Glomerular endothelial cell (primary cell): ENCODE measurements around the gene FYN. TPM values are rescaled to one million over a fixed set of nuclear protein-coding genes. Genes with fewer than 3 reads are reported as not detected.

Source experiments
- DNase-seq: peaks from one replicate; pipeline ENCODE4 v3.0.0-alpha.2; 2011; ENCODE audit warnings: low read depth, low spot score; ENCODE audit errors: extremely low read depth
- total RNA-seq: library from RNA; depleted of rRNA; stranded (reverse); fragments of >200 nt; gene quantifications from 2 replicates; pipeline ENCODE4 v1.2.3, GENCODE V29; 2015

The FYN gene
- total RNA-seq, 1 donor from 2014 or later = 208 TPM

DNA sequence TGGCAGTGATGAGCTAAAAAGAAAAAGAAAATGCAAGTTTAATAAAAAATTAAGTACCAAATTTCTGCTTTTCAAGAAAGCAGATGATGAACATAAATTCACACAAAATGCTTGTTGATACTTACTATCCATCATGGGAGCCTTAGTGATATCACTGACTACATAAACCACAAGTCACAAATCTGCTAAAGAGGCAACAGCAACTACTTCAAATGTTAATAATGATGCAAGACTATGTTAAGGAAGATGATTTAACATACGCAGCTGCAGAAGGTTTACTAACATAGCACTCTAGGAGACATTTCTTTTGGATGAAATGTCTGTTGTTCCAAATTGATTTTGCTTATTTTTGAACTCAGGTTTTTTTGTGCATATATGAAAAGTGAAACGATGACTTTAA, 18.6 kb downstream of the FYN start:
- DNase-seq = no peak

DNA sequence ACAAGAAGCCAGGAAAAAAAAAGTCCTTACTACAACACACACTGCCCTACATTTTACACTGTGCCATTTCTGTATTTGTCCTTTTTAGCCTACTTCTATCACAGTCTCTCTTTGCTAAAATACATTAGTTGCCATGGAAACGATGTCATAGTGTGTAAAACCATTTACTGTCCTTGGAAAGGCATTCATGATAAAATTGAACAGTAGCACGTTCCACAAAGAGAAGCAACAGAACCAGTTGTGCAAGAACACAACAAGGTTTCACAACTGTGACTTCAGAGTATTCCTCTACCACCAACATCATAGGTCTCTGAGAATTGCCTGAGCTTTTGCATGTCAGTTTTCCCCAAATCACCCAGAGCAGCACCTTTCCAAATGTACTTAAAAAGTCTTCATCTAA, 20.5 kb downstream of the FYN start:
- DNase-seq = no peak

DNA sequence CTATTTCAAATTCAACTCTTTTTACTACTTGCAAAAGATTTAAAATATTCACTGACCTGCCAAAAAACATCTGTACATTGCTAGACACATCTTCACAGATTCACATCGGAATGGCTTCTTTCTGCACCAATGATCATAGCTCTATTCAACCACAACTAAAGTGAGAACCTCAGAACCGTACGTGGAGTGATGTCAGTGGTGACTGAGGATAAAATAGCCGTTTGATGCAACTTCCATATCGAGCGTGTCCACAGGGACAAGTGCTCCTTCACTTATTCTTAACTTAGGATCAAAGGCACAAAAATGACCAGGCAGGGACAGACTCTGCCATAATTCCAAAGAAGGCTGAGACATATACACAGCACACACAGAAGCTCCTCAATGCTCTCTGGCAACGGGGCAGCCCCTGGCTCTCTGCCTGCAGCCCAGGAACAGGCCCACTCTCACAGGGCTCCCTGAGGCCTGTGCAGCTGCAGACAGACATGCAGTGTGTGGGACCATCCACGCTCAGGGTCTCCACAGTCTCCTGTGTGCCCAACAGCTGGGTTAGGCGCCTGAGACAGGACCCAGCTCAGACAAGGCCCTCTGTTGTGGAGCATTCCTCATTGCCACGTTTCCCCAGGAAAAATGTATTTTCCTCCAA, 22.8 kb downstream of the FYN start:
- no peak for DNase-seq

DNA sequence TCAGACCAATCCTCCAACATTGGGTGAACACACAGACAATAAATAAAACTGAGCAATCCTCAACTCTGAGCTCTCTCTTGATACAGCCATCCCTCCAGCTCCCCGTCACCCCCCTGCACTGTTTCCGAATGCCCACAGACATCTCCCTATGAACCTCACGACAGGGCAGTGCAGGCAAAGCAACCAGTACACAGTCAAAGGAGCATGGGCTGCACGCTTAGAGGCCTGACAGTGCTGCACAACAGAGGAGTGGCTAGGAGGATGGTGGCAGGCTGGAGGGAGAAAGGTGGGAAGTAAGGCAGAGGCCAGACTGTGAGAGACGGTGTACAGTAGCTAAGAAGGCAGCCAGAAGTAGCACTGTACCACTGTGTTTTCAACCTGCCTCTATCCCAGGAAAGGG, 24.0 kb downstream of the FYN start:
- no peak for DNase-seq

DNA sequence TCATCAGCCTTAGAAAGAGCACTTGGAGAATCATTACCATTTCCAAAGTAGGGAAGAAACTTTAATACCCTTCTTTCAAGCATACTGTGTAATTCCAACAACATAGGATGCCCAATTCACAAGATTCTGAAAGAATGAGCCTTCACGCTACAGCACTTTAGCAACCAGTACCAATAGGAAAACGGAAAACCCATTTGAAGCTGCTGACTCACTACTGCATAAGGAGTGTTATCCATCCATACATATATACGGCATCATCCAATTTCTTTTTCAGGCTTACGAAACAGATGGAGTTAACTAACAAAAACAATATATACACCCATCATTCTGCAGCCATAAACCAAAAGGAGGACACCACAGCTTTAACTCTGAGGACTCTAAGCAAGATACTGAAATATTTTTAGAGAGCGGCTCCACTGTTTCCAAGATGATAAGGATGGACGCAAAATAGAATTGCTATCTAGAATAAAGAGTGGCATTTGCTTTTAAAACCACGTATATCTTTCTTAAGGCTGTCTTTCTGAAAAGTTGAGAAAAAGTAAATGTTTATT, 24.9 kb downstream of the FYN start:
- DNase-seq = no peak

DNA sequence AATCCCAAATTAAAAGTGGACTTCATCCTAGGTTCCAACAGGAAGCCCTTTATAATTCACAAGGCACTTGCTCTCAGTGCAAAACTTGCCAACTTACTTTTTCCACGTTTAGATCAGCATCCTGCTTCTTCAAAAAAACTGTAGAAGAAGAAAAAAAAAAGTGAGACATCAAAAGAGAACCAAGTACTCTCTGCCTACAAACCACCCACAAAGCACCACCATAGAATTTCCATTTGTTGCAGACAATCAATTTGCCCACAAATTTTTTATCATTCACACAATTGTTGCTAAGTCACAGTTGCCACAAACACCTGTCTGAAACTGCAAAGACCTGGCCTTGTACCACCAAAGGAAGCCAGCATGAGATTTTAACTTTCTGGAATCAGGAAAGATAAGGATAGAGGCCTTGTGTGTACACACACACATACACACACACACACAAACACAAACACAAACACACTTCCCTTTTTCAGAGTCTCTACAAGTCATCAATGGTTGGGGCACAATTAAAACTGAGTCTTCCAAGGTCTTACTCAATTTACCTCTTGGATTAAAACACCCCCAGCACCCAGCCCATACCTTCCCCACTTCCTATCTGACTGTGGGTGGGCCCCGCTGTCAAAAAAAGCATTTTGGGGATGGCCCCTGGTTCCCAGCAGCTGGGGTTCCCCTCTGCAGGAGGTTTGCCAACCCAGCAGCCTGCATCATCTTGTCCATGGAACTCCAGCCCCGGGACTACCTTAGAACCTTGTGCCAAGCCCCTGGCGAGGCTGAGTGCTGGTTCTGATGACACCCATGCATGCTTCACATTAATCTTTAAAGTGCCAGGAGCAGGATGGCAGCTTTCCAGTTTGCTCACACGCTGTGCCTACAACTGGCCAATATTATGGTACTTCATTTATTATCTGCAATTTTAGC, 26.5 kb downstream of the FYN start:
- DNase-seq = no peak

DNA sequence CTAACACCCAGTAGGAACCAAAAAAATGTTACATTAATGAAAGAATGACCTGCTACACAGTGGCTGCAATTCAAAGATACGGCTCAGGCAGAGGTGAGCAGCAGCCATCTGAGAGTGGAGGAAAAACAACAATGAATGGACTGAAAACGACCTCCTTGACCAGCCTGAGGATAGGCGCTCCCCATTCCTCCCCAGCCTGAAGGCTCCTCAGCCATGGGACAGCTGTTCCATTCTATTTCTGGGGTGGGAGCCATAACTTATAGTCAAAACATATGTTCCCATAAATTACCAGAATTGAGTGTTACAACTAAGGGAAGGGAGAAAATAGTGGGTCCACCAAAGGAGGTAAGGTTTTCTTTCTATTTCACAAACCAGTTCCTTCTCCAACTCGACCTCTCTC, 27.2 kb downstream of the FYN start:
- no peak for DNase-seq

DNA sequence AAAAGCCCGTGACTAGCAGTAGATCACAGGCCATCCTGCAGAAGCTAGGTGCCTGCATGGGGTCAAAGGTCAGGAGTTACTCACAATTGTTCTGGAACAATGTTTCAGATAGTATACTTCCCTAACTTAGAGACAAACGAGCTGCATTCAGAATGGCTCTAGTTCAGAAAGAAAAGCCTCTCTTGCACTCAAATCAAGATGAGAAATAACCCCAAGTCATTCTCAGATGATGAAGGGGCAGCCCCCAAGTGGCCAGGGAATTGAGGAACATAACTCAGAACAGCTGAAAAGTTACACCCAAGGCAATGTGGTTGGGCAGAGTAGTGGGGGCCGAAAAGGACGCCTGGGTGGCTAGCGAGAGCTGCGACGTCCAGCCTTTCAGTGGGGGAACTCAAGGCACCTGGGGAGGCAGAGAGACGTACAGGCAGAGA, 27.8 kb downstream of the FYN start:
- no peak for DNase-seq

DNA sequence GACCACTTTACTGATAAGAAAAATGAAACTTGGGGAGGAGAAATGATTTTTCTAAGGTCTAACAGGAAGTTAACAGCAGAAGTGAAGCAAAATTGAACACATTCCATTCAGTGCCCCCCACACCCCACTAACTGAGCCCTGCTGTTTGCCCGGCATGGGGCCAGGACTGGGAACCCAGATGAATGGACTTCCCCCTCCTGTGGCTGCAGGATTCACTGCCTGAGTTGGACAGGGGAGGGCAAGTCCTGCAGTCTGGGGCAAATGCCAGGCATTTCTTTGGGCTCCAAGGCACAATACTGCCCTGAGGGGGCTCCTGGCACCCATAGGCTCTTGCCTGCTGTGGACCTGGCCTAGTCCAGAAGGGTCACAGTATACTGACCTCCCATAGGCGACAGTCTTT, 28.3 kb downstream of the FYN start:
- no peak for DNase-seq

DNA sequence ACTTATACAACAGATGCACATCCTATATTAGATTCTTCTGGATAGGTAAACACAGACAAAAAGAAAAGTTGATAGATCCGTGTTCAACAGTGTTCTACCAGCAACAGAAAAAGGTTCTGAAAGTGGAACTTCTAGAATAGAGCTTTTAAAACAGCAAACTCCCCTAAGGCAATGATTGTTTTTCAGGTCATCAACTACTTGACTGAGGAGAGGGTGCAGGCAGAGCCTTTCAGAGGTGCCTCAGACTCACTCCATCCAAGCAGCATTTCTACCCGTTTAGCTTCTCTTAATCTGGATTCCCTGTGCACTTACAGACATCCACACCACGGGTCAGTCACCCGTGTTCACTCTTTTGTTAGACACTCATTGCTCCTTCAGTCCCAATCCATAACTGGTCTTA, 28.9 kb downstream of the FYN start:
- DNase-seq = no peak

DNA sequence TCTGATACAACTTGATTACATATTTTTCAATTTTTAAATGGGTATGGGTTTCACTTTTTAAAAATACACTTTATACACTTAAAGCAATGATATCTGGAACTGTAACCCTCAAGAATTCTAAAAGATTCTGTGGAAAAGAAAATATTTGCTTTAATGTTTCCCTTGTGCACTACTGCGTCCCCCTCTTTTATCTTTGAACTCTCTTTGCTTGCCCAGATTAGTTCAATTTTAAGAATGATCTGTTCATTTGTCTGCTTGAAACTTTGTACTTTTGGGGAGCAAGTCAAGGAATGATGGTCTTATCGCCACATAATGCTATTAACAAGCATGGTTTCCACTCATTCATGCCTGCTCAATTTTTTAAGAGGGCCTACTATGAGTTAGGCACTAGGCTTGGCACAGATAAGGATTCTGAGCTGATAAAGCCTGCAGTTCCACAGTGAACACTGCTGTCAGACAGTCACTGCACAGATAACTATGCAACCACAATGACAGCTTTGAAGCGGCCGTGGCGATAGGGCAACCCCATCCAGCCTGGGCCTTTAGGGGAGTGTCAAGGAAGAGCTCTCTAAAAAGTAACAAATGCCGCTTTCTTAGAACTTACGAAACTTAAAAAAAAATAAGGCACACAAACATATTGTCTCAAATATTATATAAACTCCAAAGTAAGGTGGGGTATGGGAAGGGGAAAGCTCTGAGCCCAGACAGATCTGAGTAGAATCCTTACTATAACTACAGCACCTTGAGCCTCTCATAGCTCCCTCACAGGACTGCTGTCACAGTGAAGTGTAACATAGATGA, 29.7 kb downstream of the FYN start:
- no peak for DNase-seq

DNA sequence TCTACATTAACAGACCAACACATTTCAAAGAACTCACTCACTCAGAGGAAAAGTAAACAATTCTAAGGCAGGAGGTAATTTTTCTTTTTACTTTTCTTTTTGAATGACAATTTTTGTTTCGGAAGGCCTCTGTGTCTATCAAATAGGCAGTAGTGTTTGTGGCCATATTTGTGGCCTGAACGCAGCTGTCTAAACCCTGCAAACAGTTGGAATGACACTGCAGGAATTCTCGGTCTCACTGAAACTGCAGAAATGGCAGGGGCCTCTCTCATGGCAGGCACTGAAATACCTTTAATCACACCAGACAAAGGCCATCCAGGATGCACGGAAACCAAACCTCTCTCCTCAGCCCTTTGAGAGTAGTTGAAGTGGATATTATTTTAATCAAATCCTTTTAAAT, 30.4 kb downstream of the FYN start:
- DNase-seq = no peak

DNA sequence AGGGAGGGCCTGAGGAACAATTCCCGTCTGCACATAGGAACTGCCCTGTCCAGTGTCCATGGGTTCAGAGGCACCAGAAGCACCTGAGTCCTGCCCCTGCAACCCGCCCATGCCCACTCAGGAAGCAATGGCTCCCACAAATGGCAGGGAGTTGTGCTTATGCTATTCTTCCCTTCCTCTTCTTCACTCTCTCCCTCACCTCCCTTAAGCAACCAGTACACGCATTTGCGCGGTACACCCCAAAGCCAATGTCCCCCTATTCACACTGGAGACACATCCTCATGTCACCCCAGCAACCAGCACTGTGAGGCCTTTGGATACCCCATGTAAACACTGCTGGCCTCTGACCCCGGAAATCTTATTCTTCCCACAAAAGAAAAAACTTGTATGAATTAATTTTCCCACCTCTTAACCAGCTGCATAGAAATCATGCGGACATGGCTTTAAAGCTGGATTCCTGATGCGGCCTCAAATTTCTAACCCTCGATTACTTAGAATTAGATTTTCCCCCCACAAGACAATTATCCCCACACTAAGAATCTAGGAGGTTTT, 30.9 kb downstream of the FYN start:
- no peak for DNase-seq

DNA sequence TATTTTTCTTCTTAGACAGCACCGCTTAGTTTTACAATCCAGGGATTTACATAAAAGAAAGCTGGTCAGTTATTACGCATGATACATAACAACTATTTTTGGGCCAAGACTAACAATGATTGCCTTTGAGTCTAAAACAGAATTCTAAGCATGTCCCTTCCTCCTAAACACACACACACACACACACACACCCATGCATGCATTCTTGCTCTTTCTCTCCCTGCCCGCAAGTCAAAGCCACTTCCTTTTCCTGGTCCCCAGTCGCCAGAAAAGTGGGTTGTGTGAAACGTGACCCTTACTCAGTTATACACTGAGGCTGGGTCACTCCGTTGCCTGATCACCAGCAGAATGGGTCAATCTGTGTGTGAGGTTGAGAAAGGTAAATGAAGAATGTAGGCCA, 31.4 kb downstream of the FYN start:
- DNase-seq = no peak

DNA sequence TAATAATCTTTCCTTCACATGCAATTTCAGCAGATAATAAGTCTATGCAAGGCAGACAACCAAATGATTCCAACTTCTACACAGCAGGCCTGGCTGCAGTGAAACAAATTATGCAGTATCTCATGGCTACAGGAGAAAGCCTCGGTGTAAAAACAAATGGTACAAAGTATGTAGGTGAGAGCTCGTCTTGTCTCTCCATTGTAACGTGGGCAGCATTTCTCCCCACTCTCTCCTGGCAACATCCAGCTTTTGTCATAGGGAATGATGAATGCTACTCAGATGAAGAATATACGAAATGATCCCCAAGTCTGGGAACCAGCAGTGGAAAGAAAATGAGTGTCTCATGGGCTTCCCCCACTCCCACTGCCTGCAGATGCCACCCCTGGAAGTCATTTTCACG, 32.4 kb downstream of the FYN start:
- DNase-seq = no peak

DNA sequence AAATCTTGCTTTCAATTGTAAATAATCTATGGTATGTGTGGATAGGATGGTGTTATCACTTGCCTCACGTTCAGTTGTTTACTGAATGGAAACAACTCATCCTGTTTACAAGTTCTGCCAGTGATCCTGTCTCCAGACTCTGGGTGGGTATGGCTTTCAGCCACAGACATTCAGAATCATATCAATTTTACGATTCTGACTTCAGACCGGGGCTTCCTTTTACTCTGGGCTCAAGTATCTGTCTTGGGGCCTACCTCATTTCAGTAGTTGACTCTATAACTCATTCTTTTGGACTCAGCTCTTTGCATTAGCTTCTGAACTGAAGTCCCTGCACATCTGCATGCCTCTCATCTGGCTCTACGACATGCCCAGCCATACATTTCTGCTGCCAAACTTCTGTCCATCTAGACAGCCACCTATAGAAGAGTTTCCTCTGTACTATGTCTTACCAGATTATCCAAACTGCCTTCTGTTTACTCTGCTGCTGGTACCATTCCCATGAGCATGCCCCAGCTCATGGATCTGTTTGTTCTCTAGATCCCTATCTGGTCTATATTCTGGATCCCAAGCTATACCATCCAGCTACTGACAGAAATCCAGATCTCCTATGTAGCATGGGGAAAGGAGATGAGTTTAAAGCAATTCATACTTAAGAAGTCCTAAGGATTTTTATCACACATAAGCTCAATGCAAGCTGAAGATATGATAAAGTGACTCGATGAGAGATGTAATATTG, 34.3 kb downstream of the FYN start:
- no peak for DNase-seq

DNA sequence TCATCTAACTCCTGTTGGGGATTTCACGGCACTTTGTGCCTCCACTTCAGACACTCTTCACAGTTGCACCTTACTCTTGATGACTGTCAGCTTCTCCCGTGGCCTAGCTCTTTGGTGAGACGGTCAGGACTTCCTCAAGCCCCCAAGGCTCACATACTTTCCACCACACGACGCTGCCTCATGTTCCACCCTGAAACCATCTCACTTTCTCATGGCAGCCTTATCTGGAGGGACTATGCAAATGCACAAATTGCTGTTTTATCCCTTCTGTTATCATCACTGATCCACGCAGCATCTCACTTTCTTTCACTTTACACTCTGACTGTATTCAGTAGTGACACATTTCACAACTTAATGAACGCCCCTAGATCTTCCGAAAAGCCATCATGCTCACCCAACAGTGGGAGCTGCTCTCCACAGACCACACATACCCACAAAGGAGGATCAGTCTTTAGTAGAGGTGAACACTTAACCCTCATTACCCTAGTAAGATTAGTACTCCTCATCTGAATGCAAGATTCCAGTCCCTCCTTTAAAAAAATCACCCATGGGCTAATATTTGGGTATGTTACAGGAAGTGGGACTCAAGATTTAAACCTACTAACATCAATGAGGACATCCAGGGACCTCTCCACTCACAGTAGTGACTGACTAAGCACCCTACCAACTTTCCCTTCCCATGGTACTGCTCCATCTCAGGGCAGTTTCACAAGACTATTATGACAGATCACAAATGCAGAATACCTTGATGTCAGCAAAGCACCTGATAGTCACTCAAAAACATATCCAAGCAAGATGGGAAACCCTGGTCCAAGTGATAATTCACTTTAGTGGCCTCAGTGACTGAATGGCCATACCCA, 35.4 kb downstream of the FYN start:
- no peak for DNase-seq

DNA sequence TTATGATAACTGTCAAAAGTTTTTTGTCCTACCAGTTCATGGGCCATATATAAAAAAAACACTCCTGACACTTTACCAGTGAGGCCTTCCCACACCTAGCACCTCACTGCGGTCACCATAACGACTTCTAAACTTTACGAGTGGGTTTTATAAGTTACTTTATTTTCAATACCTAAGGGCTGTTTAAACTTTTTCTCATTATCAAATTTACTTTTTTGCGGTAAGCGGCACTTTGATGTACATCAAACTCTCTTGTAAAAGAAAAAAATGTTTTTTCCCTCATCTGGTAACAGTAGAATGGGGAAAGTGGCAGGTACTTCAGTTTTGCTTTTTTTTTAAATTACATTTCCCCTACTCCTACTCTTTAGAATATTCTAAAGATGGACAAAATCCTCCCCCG, 36.2 kb downstream of the FYN start:
- no peak for DNase-seq

DNA sequence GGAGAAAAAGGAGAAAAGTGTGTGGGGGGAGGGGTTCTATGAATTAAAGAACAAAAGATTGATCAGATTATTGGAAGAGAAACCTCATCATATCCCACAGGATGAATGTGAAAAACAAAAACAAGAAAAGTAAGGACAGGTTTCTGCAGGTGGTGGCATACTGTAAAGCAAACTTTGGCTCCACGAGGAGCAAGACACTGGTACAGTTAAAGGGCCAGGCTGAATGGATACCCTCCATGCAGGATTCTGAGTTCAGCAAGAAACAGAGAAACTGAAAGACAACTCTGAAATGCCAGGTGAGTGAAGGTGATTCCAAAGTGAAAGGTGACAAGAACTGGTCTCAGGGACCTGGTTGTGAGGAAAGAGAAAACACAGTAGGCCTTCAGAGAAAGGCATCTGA, 37.4 kb downstream of the FYN start:
- DNase-seq = no peak
